ENCODE measurements around the gene CALN1.

GRCh38 chr7:72409638-72410015 lies 2.5 kb downstream of the CALN1 start:
- TF ChIP-seq, protein P1, sequence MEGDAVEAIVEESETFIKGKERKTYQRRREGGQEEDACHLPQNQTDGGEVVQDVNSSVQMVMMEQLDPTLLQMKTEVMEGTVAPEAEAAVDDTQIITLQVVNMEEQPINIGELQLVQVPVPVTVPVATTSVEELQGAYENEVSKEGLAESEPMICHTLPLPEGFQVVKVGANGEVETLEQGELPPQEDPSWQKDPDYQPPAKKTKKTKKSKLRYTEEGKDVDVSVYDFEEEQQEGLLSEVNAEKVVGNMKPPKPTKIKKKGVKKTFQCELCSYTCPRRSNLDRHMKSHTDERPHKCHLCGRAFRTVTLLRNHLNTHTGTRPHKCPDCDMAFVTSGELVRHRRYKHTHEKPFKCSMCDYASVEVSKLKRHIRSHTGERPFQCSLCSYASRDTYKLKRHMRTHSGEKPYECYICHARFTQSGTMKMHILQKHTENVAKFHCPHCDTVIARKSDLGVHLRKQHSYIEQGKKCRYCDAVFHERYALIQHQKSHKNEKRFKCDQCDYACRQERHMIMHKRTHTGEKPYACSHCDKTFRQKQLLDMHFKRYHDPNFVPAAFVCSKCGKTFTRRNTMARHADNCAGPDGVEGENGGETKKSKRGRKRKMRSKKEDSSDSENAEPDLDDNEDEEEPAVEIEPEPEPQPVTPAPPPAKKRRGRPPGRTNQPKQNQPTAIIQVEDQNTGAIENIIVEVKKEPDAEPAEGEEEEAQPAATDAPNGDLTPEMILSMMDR (IDR thresholded peaks at IDR 0.05): no peak
- TF ChIP-seq POLR2AphosphoS5 (IDR thresholded peaks at IDR 0.05; ENCODE audit: low read depth, low read length) (no peak), TCF7L2 (IDR thresholded peaks at IDR 0.05; ENCODE audit: low read depth, low read length) (no peak), REST (IDR thresholded peaks at IDR 0.05; ENCODE audit: insufficient read depth in 1 of 2, low read depth in 2 of 2, low read length in 1 of 2) (no peak), SIN3A (IDR thresholded peaks at IDR 0.05; ENCODE audit: borderline replicate concordance, insufficient read depth, low read depth, low read length) (no peak)

Data from Panc1 (cell line).